Keratinocyte (primary cell): ENCODE measurements around the gene ADGRF5. TPM values are rescaled to one million over a fixed set of nuclear protein-coding genes. Genes with fewer than 3 reads are reported as not detected.

Experiments
- DNase-seq: peaks from one replicate; pipeline ENCODE4 v3.0.0-alpha.2; 2011; ENCODE audit warnings: low read depth, missing footprints, low spot score
- FAIRE-seq: peaks from 2 replicates; lab custom pipeline; 2011; peaks lifted over from hg19 to GRCh38; lab: Jason Lieb, UNC
- H2AFZ ChIP-seq: 2 replicates; pipeline ENCODE4 v1.6.0; 2012; ENCODE audit warnings: low read length, control low read depth, inconsistent platforms; ENCODE audit not compliant: control insufficient read depth
- H3K27ac ChIP-seq: 2 replicates; pipeline ENCODE4 v1.5.1; 2011; ENCODE audit warnings: low read length; ENCODE audit not compliant: control insufficient read depth, insufficient read depth
- H3K27me3 ChIP-seq: 3 replicates; pipeline ENCODE4 v1.6.0; 2011; ENCODE audit warnings: low read length; ENCODE audit not compliant: control insufficient read depth, insufficient read depth; ENCODE audit errors: extremely low read depth
- H3K36me3 ChIP-seq, 2 experiments: 2 replicates in 1 of 2; 3 replicates in 1 of 2; pipeline ENCODE4 v1.5.1; 2011; ENCODE audit warnings: low read length in 2 of 2, mild to moderate bottlenecking in 1 of 2; ENCODE audit not compliant: control insufficient read depth in 2 of 2, insufficient read depth in 2 of 2; ENCODE audit errors: extremely low read depth in 1 of 2
- H3K4me1 ChIP-seq: 3 replicates; pipeline ENCODE4 v1.5.1; 2011; ENCODE audit warnings: low read length; ENCODE audit not compliant: control insufficient read depth, insufficient read depth; ENCODE audit errors: extremely low read depth
- H3K4me2 ChIP-seq: 3 replicates; pipeline ENCODE4 v1.6.0; 2011; ENCODE audit warnings: low read depth, low read length; ENCODE audit not compliant: control insufficient read depth, insufficient read depth; ENCODE audit errors: extremely low read depth
- H3K4me3 ChIP-seq, 3 experiments: fragments of 200-600 bp in 1 of 3; sonication (generic) in 1 of 3; 2 replicates in 2 of 3; 3 replicates in 1 of 3; pipeline ENCODE4 v1.5.1; 2011 to 2016; ENCODE audit warnings: low read length in 3 of 3, mild to moderate bottlenecking in 3 of 3, control low read depth in 2 of 3, inconsistent platforms in 1 of 3, low read depth in 1 of 3, mixed read lengths in 1 of 3, mixed run types in 1 of 3, moderate library complexity in 1 of 3; ENCODE audit not compliant: control insufficient read depth in 2 of 3, insufficient read depth in 2 of 3; ENCODE audit errors: extremely low read depth in 1 of 3
- H3K79me2 ChIP-seq: 2 replicates; pipeline ENCODE4 v1.6.0; 2012; ENCODE audit warnings: low read length; ENCODE audit not compliant: control insufficient read depth, insufficient read depth
- H3K9ac ChIP-seq: 3 replicates; pipeline ENCODE4 v1.6.0; 2011; ENCODE audit warnings: low read length; ENCODE audit not compliant: control insufficient read depth, insufficient read depth; ENCODE audit errors: extremely low read depth
- H3K9me1 ChIP-seq: 3 replicates; pipeline ENCODE4 v1.6.0; 2011; ENCODE audit warnings: low read length; ENCODE audit not compliant: control insufficient read depth, insufficient read depth; ENCODE audit errors: extremely low read depth
- H3K9me3 ChIP-seq: 2 replicates; pipeline ENCODE4 v1.5.1; 2012; ENCODE audit warnings: low read depth, low read length; ENCODE audit not compliant: control insufficient read depth
- H4K20me1 ChIP-seq: 3 replicates; pipeline ENCODE4 v1.6.0; 2011; ENCODE audit warnings: low read length; ENCODE audit not compliant: control insufficient read depth, insufficient read depth; ENCODE audit errors: extremely low read depth
- EZH2 ChIP-seq: IDR thresholded peaks from one replicate; pipeline ENCODE4 v1.6.1; 2012; ENCODE audit warnings: inconsistent platforms, mild to moderate bottlenecking, low read length, moderate library complexity
- dilution Hi-C: fragments of 300-500 bp; cut with MboI; formaldehyde crosslinking; loops from one replicate; pipeline ENCODE4 v1.7.0; 2020; ENCODE audit warnings: low sequenced_read_pairs; ENCODE audit not compliant: extremely low pct_ligation_motif_present
- polyA plus RNA-seq, 5 experiments: library from polyadenylated mRNA; depleted of rRNA in 3 of 5; stranded (reverse) in 3 of 5; stranded (forward) in 1 of 5; unstranded in 1 of 5; fragments of >200 nt; gene quantifications; 1 replicate in 1 of 5; 2 replicates in 3 of 5; 3 replicates in 1 of 5; pipeline versions ENCODE4 v1.2.1 to v1.2.3, GENCODE V29; 2011 to 2012; ENCODE audit warnings: missing spikeins in 2 of 5, low read depth in 1 of 5, low replicate concordance in 1 of 5
- TF ChIP-seq, protein P1 (sequence below), 3 experiments: IDR thresholded peaks in 1 of 3; conservative IDR thresholded peaks in 1 of 3; optimal IDR thresholded peaks in 1 of 3; 2 replicates in 2 of 3; 3 replicates in 1 of 3; pipeline versions ENCODE3 to v1.5.1; 2011; ENCODE audit warnings: low read length in 3 of 3, mild to moderate bottlenecking in 3 of 3, moderate library complexity in 2 of 3, control low read depth in 1 of 3, inconsistent platforms in 1 of 3; ENCODE audit not compliant: insufficient read depth in 2 of 3; ENCODE audit errors: extremely low read depth in 1 of 3

ADGRF5 gene
- polyA plus RNA-seq, 1 donor (not counting 4 experiments of a cell fraction or from before 2014, with no cell fraction given) = not detected

DNA sequence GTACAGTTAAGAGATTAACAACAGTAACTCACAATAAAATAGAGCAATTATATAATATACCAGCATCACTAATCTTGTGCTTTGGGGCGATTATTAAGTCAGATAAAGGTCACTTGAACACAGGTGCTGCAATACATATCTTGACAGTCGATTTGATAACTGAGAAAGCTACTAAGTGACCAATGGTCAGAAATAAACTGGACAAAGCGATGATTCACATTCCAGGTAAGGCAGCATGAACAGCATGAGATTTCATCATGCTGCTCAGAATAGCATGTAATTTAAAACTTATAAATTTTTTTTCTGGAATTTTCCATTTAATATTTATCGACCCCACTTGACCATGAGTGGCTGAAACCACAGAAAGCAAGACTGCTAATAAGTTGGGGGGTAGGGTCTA, 15.9 kb upstream of the ADGRF5 start:
- H4K20me1 ChIP-seq = no peaks in the 10 kb centered on the region
- no peak overlapping the region for H3K9ac ChIP-seq
- H3K36me3 ChIP-seq = no peaks in the 10 kb centered on the region
- dilution Hi-C loops = no loop called here
- no peak for TF ChIP-seq EZH2
- TF ChIP-seq, protein P1, sequence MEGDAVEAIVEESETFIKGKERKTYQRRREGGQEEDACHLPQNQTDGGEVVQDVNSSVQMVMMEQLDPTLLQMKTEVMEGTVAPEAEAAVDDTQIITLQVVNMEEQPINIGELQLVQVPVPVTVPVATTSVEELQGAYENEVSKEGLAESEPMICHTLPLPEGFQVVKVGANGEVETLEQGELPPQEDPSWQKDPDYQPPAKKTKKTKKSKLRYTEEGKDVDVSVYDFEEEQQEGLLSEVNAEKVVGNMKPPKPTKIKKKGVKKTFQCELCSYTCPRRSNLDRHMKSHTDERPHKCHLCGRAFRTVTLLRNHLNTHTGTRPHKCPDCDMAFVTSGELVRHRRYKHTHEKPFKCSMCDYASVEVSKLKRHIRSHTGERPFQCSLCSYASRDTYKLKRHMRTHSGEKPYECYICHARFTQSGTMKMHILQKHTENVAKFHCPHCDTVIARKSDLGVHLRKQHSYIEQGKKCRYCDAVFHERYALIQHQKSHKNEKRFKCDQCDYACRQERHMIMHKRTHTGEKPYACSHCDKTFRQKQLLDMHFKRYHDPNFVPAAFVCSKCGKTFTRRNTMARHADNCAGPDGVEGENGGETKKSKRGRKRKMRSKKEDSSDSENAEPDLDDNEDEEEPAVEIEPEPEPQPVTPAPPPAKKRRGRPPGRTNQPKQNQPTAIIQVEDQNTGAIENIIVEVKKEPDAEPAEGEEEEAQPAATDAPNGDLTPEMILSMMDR (optimal IDR thresholded peaks at IDR 0.05 in 1 of 3, IDR thresholded peaks at IDR 0.05 in 1 of 3, conservative IDR thresholded peaks at IDR 0.05 in 1 of 3; ENCODE audit: extremely low read depth in 1 of 3, insufficient read depth in 2 of 3, low read length in 3 of 3) = no peak
- H3K4me1 ChIP-seq = no peaks in the 10 kb centered on the region
- H3K9me1 ChIP-seq = no peaks in the 10 kb centered on the region
- no peak for DNase-seq
- H3K9me3 ChIP-seq = no peaks in the 10 kb centered on the region
- no peak for FAIRE-seq
- no peak overlapping the region for H2AFZ ChIP-seq
- no peaks in the 10 kb centered on the region for H3K79me2 ChIP-seq
- no peak overlapping the region for H3K4me2 ChIP-seq
- H3K27ac ChIP-seq = no peak overlapping the region
- no peaks in the 10 kb centered on the region for H3K27me3 ChIP-seq
- no peak overlapping the region for H3K4me3 ChIP-seq

- Histone ChIP-seq H3K79me2 (no peaks in the 10 kb centered on the region), H3K9me1 (no peaks in the 10 kb centered on the region), H3K9me3 (no peaks in the 10 kb centered on the region), H3K27me3 (no peaks in the 10 kb centered on the region), H3K9ac (no peak overlapping the region), H2AFZ (no peak overlapping the region), H3K4me3 (no peak overlapping the region), H3K27ac (no peak overlapping the region), H3K4me1 (no peaks in the 10 kb centered on the region), H3K4me2 (no peak overlapping the region), H3K36me3 (no peaks in the 10 kb centered on the region), H4K20me1 (no peaks in the 10 kb centered on the region)
- DNase-seq = no peak
- FAIRE-seq = no peak
- dilution Hi-C loops = no loop called here
- no peak for TF ChIP-seq EZH2
- TF ChIP-seq, protein P1 (optimal IDR thresholded peaks at IDR 0.05 in 1 of 3, IDR thresholded peaks at IDR 0.05 in 1 of 3, conservative IDR thresholded peaks at IDR 0.05 in 1 of 3; ENCODE audit: extremely low read depth in 1 of 3, insufficient read depth in 2 of 3, low read length in 3 of 3) = no peak
Observed at GRCh38 chr6:46935687-46936086, 13.9 kb upstream of the ADGRF5 start.
